ENCODE results near the gene CSNK2A3. TPM values are rescaled to one million over a fixed set of nuclear protein-coding genes. Genes with fewer than 3 reads are reported as not detected.

Gene CSNK2A3
- total and polyA plus RNA-seq, 9 of the 15 experiments (the other 6 are each of a cell fraction or from before 2014, with no cell fraction given), result 0.33 to 6.1 (median 1.8) TPM

DNA sequence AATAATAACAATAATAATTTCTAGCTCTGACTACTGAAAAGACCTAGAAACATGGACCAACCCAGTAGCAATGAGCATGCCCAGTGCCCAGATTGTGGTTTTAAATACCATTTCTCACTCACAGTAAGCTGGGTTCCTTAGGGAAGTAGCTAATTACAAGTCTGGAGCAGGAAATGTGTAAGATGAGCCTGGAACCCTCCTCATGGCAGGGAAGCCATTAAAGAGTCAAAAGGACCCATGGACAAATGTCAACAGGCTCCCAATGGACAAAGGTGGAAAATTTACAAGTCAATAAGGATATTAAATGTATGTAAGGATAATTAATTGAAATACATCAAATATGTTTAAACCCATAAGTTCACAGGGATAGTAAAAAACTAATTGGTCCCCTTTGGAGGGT lies 10.6 kb upstream of the CSNK2A3 start:
- POLR2A ChIA-PET, result no interaction called here
- Histone ChIP-seq H3K4me3 (no peak overlapping the region), H3K27ac (ENCODE audit: extremely low read depth, low read depth, low read length) (no peak overlapping the region), H3K36me3 (ENCODE audit: control insufficient read depth, insufficient read depth, low read length) (no peaks in the 10 kb centered on the region), H2AFZ (ENCODE audit: low read depth, low read length) (no peak overlapping the region), H3K4me2 (ENCODE audit: insufficient read depth, low read length) (no peak overlapping the region), H3K4me1 (replicated peaks in 1 of 2; ENCODE audit: control insufficient read depth in 2 of 2, insufficient read depth in 2 of 2, low read length in 2 of 2) (no peaks in the 10 kb centered on the region), H4K20me1 (replicated peaks; ENCODE audit: control insufficient read depth, insufficient read depth, low read length) (no peaks in the 10 kb centered on the region), H3K9me1 (ENCODE audit: control insufficient read depth, insufficient read depth, low read length) (no peaks in the 10 kb centered on the region), H3K79me2 (ENCODE audit: control insufficient read depth, insufficient read depth, low read length) (no peaks in the 10 kb centered on the region), H3K9me3 (replicated peaks; ENCODE audit: control insufficient read depth, insufficient read depth, low read depth, low read length) (no peaks in the 10 kb centered on the region), H3K9ac (ENCODE audit: insufficient read depth in 1 of 2, low read depth in 2 of 2, low read length in 2 of 2) (no peak overlapping the region), H3K27me3 (ENCODE audit: control insufficient read depth in 2 of 2, insufficient read depth in 2 of 2, low read length in 2 of 2) (no peaks in the 10 kb centered on the region)
- FAIRE-seq, result no peak
- ATAC-seq, result no peak
- no peak for DNase-seq (ENCODE audit: extremely low read depth in 1 of 4, low spot score in 3 of 4)
- intact Hi-C loops (cut with micrococcal nuclease) (no loop called here), in situ Hi-C loops (cut with MboI) (no loop called here)
- CTCF ChIA-PET (ENCODE audit: low intra/inter-chr PET ratio), result no interaction called here
- BruUV-seq (replicated peaks), result no TSS peak
- TF ChIP-seq MEF2A (IDR thresholded peaks at IDR 0.05; ENCODE audit: control insufficient read depth, low read depth, low read length) (no peak), SMARCA4 (IDR thresholded peaks at IDR 0.05) (no peak), FOXK1 (CRISPR knock-in tag; IDR thresholded peaks at IDR 0.05; ENCODE audit: borderline replicate concordance) (no peak), EGR1 (conservative IDR thresholded peaks at IDR 0.05) (no peak), SMARCE1 (IDR thresholded peaks at IDR 0.05) (no peak), RUNX1 (IDR thresholded peaks at IDR 0.05; ENCODE audit: low read depth) (no peak), ZNF134 (CRISPR knock-in tag; conservative IDR thresholded peaks at IDR 0.05) (no peak), ARNT (IDR thresholded peaks at IDR 0.05) (no peak), ETV6 (IDR thresholded peaks at IDR 0.05; ENCODE audit: borderline replicate concordance in 1 of 2, low read depth in 2 of 2, low read length in 1 of 2) (no peak), ETV6 (CRISPR knock-in tag; IDR thresholded peaks at IDR 0.05; ENCODE audit: borderline replicate concordance) (no peak), HMGN3 (IDR thresholded peaks at IDR 0.05; ENCODE audit: borderline replicate concordance, extremely low read depth, insufficient read length, low read depth, low read length) (no peak)
- TF ChIP-seq, protein P1, sequence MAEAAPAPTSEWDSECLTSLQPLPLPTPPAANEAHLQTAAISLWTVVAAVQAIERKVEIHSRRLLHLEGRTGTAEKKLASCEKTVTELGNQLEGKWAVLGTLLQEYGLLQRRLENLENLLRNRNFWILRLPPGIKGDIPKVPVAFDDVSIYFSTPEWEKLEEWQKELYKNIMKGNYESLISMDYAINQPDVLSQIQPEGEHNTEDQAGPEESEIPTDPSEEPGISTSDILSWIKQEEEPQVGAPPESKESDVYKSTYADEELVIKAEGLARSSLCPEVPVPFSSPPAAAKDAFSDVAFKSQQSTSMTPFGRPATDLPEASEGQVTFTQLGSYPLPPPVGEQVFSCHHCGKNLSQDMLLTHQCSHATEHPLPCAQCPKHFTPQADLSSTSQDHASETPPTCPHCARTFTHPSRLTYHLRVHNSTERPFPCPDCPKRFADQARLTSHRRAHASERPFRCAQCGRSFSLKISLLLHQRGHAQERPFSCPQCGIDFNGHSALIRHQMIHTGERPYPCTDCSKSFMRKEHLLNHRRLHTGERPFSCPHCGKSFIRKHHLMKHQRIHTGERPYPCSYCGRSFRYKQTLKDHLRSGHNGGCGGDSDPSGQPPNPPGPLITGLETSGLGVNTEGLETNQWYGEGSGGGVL (CRISPR knock-in tag; IDR thresholded peaks at IDR 0.05), result no peak
- TF ChIP-seq, protein P2, sequence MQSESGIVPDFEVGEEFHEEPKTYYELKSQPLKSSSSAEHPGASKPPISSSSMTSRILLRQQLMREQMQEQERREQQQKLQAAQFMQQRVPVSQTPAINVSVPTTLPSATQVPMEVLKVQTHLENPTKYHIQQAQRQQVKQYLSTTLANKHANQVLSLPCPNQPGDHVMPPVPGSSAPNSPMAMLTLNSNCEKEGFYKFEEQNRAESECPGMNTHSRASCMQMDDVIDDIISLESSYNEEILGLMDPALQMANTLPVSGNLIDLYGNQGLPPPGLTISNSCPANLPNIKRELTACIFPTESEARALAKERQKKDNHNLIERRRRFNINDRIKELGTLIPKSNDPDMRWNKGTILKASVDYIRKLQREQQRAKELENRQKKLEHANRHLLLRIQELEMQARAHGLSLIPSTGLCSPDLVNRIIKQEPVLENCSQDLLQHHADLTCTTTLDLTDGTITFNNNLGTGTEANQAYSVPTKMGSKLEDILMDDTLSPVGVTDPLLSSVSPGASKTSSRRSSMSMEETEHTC (IDR thresholded peaks at IDR 0.05), result no peak
- TF ChIP-seq, protein P3, sequence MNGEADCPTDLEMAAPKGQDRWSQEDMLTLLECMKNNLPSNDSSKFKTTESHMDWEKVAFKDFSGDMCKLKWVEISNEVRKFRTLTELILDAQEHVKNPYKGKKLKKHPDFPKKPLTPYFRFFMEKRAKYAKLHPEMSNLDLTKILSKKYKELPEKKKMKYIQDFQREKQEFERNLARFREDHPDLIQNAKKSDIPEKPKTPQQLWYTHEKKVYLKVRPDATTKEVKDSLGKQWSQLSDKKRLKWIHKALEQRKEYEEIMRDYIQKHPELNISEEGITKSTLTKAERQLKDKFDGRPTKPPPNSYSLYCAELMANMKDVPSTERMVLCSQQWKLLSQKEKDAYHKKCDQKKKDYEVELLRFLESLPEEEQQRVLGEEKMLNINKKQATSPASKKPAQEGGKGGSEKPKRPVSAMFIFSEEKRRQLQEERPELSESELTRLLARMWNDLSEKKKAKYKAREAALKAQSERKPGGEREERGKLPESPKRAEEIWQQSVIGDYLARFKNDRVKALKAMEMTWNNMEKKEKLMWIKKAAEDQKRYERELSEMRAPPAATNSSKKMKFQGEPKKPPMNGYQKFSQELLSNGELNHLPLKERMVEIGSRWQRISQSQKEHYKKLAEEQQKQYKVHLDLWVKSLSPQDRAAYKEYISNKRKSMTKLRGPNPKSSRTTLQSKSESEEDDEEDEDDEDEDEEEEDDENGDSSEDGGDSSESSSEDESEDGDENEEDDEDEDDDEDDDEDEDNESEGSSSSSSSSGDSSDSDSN (IDR thresholded peaks at IDR 0.05; ENCODE audit: borderline replicate concordance in 1 of 2, low read depth in 2 of 2, low read length in 2 of 2), result no peak
- TF ChIP-seq, protein P4, sequence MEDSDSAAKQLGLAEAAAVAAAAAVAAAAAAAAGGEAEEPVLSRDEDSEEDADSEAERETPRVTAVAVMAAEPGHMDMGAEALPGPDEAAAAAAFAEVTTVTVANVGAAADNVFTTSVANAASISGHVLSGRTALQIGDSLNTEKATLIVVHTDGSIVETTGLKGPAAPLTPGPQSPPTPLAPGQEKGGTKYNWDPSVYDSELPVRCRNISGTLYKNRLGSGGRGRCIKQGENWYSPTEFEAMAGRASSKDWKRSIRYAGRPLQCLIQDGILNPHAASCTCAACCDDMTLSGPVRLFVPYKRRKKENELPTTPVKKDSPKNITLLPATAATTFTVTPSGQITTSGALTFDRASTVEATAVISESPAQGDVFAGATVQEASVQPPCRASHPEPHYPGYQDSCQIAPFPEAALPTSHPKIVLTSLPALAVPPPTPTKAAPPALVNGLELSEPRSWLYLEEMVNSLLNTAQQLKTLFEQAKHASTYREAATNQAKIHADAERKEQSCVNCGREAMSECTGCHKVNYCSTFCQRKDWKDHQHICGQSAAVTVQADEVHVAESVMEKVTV (CRISPR knock-in tag; IDR thresholded peaks at IDR 0.05), result no peak
- TF ChIP-seq, protein P5, sequence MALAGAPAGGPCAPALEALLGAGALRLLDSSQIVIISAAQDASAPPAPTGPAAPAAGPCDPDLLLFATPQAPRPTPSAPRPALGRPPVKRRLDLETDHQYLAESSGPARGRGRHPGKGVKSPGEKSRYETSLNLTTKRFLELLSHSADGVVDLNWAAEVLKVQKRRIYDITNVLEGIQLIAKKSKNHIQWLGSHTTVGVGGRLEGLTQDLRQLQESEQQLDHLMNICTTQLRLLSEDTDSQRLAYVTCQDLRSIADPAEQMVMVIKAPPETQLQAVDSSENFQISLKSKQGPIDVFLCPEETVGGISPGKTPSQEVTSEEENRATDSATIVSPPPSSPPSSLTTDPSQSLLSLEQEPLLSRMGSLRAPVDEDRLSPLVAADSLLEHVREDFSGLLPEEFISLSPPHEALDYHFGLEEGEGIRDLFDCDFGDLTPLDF (CRISPR knock-in tag; IDR thresholded peaks at IDR 0.05), result no peak

Data from K562 (cell line).